Neural cell (in vitro differentiated cells): ENCODE data around the gene SRSF5.
"Not testable (repeated sequence)": the region's sequence is repeated elsewhere in the genome, so short reads cannot be mapped to it uniquely, and the experiment has no call there.

Source experiments
- EZH2 ChIP-seq: fragments of 200-600, 300-800 bp; shearing (Covaris generic), sonication (generic); IDR thresholded peaks from 2 replicates; pipeline ENCODE4 v1.6.1; 2014; ENCODE audit warnings: antibody characterized with exemption, low read length, borderline replicate concordance, mild to moderate bottlenecking; ENCODE audit not compliant: insufficient read depth, poor library complexity, severe bottlenecking
- MXI1 ChIP-seq: fragments of 450-650 bp; conservative IDR thresholded peaks from 2 replicates; pipeline ENCODE4 v1.6.1; 2014; ENCODE audit warnings: antibody characterized with exemption, mild to moderate bottlenecking; ENCODE audit not compliant: poor library complexity, severe bottlenecking
- POLR2AphosphoS5 ChIP-seq: IDR thresholded peaks from 2 replicates; pipeline ENCODE4 v1.6.1; 2012
- SMC3 ChIP-seq: fragments of 450-650 bp; conservative IDR thresholded peaks from 2 replicates; pipeline ENCODE4 v1.6.1; 2014; ENCODE audit warnings: antibody characterized with exemption, mild to moderate bottlenecking, moderate library complexity; ENCODE audit not compliant: poor library complexity
- TAF1 ChIP-seq: IDR thresholded peaks from 2 replicates; pipeline ENCODE4 v1.6.1; 2012; ENCODE audit warnings: low read depth
- TF ChIP-seq, protein P1 (sequence below): fragments of 450-650 bp; IDR thresholded peaks from 2 replicates; pipeline ENCODE4 v1.5.1; 2014; ENCODE audit warnings: antibody characterized with exemption, mild to moderate bottlenecking, moderate library complexity; ENCODE audit not compliant: poor library complexity, severe bottlenecking

DNA sequence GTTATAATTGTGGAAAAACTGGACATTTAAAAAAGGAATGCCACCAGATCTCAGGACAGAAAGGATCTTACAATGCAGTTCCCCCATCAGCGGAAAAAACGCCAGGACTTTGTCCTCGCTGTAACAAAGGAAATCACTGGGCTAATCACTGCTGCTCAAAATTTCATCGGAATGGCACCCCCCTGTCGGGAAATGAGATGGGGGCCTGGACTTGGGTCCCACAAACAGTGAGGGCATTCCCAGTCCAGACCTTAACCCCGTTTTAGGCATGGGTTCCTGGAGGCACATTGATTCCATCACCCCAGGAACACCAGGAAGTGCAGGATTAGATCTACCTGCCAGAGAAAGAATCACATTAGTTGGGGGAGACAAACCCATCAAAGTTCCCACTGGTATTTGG, 46.4 kb downstream of the SRSF5 start:
- TF ChIP-seq, protein P1, sequence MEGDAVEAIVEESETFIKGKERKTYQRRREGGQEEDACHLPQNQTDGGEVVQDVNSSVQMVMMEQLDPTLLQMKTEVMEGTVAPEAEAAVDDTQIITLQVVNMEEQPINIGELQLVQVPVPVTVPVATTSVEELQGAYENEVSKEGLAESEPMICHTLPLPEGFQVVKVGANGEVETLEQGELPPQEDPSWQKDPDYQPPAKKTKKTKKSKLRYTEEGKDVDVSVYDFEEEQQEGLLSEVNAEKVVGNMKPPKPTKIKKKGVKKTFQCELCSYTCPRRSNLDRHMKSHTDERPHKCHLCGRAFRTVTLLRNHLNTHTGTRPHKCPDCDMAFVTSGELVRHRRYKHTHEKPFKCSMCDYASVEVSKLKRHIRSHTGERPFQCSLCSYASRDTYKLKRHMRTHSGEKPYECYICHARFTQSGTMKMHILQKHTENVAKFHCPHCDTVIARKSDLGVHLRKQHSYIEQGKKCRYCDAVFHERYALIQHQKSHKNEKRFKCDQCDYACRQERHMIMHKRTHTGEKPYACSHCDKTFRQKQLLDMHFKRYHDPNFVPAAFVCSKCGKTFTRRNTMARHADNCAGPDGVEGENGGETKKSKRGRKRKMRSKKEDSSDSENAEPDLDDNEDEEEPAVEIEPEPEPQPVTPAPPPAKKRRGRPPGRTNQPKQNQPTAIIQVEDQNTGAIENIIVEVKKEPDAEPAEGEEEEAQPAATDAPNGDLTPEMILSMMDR: not testable (repeated sequence)
- TF ChIP-seq SMC3, MXI1, EZH2, POLR2AphosphoS5, TAF1: not testable (repeated sequence)
